GM18520 (cell line): ENCODE data around the gene ATP6V0D1.
"Not testable (repeated sequence)": the region's sequence is repeated elsewhere in the genome, so short reads cannot be mapped to it uniquely, and the experiment has no call there.

Experiments used
- ATAC-seq: cut with Tn5 transposase; IDR thresholded peaks from one replicate; pipeline ENCODE4 v1.9.1; 2021; ENCODE audit not compliant: unreplicated experiment

ATP6V0D1 gene

GRCh38 chr16:67504031-67505021, 23.4 kb upstream of the ATP6V0D1 start:
- ATAC-seq, result no peak

- ATAC-seq, result no peak
Observed at GRCh38 chr16:67499106-67499505, 18.1 kb upstream of the ATP6V0D1 start.

GRCh38 chr16:67490335-67491096, 9.6 kb upstream of the ATP6V0D1 start:
- no peak for ATAC-seq

- no peak for ATAC-seq
Observed at GRCh38 chr16:67489401-67490083, 8.6 kb upstream of the ATP6V0D1 start.

- ATAC-seq, result not testable (repeated sequence)
Observed at GRCh38 chr16:67487561-67487960, 6.6 kb upstream of the ATP6V0D1 start.

- no peak for ATAC-seq
Observed at GRCh38 chr16:67486805-67487204, 5.8 kb upstream of the ATP6V0D1 start.

- no peak for ATAC-seq
Observed at GRCh38 chr16:67483731-67484525, 3.0 kb upstream of the ATP6V0D1 start.

- no peak for ATAC-seq
Observed at GRCh38 chr16:67483150-67483549, 2.2 kb upstream of the ATP6V0D1 start, which contains the start of gene AGRP. Gene AGRP (minus strand): TSS chr16:67483547. CDS start chr16:67483398, 149 bp downstream.

- no peak for ATAC-seq
Observed at GRCh38 chr16:67482233-67482924, 1.4 kb upstream of the ATP6V0D1 start.

GRCh38 chr16:67481561-67482232, 740 bp upstream of the ATP6V0D1 start:
- ATAC-seq, result no peak

GRCh38 chr16:67477960-67478554, 2.9 kb downstream of the ATP6V0D1 start:
- no peak for ATAC-seq

GRCh38 chr16:67474551-67475455, 6.2 kb downstream of the ATP6V0D1 start:
- no peak for ATAC-seq

GRCh38 chr16:67471758-67472384, 9.1 kb downstream of the ATP6V0D1 start:
- no peak for ATAC-seq

GRCh38 chr16:67470359-67470758, 10.6 kb downstream of the ATP6V0D1 start:
- no peak for ATAC-seq

- ATAC-seq, result no peak
Observed at GRCh38 chr16:67468731-67469130, 12.2 kb downstream of the ATP6V0D1 start.

GRCh38 chr16:67466581-67466980, 14.4 kb downstream of the ATP6V0D1 start:
- no peak for ATAC-seq

- no peak for ATAC-seq
Observed at GRCh38 chr16:67464565-67464964, 16.4 kb downstream of the ATP6V0D1 start.
